CD1c-positive myeloid dendritic cell (primary cell): ENCODE measurements around the gene ESRRG.

Experiments used
- DNase-seq: peaks from one replicate; pipeline ENCODE4 v3.0.0-alpha.2; 2016; ENCODE audit errors: extremely low spot score

Gene ESRRG

DNA sequence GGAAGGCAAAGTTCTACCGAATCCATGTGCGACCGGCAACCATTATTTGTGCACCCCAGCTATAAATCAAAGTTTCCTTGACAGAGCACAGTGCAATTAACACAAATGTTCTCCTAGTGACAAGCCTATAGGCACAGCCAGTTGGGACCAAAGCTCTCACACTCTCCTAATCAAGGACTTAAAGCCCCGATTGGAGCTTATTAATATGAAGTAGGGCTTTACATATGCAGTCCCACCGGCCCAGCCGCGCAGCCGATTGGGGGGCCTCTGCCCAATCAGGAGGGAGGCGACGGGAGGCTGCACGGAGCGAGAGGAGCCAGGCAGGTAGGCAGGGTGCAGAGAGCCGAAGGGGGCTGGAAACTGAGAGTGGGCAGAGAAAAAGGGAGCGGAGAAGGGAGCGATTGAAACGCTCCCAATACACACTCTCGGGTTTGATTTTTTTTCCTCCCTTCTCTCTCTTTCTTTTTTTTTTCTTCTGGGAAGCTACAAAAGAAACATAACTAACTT lies at the start of gene ESRRG:
ESRRG (minus strand) TSS at position 156 of the 507 bp plus-strand sequence; CDS start at position 26, 130 bp downstream.
- DNase-seq: no peak

DNA sequence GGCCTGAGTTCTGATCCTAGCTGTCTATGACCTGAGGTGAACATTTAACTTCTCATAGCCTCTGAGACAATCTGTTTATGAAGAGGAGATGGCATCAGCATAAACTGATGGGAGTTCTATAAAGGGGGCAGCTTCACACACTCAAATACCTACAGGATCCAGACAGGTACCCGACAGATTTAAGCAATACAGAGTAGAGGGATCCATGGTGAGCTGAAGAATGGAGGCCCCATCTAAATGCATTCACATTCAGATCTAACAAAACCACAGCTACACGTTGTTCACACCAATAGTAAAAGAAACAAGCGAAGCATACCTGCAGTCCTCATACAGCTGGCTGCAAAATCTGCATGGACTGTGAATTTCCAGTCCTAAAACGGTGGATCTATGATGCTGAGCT lies 48.7 kb upstream of the ESRRG start:
- DNase-seq: no peak

DNA sequence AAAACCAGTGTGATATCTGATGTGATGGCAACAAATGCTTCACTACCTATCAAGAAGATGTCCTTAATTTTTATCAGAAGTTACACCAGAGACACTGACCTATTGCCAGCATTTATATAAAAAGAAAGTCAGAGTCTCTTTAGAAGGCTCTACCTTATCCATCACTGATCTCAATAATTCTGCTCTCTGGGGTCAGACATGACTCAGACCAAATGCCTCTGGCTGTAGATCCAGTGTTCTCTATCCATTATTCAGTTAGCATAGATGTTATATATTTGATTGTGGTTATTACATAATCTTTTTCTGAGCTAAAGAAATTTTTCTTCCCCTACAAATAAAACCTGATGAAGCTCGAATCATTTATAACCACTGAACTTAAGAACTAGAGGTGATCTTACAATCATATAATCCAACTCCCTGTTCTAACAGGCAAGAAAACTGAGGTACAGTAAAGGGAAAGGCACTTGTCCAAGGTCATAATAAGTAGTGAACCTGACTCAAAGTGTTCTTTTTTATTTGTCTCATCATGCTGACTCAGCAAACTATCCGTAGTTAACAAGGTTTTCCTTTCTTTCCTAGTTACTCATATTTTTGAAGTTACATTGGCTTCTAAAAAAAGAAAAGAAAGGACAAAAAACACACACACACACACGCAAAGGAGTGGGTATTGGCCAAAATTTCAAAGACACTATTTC lies 43.6 kb upstream of the ESRRG start:
- DNase-seq: no peak

- DNase-seq: no peak
These were observed 42.4 kb upstream of the ESRRG start for GRCh38 chr1:216765346-216766300.

GRCh38 chr1:216758161-216758560 lies 34.9 kb upstream of the ESRRG start:
- DNase-seq: no peak

- DNase-seq: no peak
These were observed 33.9 kb upstream of the ESRRG start for GRCh38 chr1:216757110-216757509.

DNA sequence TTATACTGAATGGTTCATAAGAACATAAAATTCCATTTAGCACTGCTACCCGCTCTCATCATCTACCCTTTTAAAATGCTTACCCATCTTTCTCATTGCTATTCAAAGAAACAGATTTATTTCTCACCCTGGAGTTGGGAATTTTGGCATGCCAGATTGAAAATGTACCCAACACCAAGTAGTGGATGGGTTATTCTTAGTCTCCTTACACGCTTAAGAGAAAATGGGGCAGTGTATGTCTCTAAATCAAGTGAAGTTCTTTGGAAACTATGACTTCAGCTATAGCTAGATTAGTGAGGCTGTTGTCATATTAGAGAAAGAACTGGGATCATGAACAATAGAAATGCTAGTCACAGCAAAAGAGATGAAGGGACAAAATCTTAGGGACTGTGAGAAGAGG lies 27.7 kb upstream of the ESRRG start:
- DNase-seq: no peak

- DNase-seq: no peak
These were observed 26.9 kb upstream of the ESRRG start for GRCh38 chr1:216750031-216750627.

DNA sequence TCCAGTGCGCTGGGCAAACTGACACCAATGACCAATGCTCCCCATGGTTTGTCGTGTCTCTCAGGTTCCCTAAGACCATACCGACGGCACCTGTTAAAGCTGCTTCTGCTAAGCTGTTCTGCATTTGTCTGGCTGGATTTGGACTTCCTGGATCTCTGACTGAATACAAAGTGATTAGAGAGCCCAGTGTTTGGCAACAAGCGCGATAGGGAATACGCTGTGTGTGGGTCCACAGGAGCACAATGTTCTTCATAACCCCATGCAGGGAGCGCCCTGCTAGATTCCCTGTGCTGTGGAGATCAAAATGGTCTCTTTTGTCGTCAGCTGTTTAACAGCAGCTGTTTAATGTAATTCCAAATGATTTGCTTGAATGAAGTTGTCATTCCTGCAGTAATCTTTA lies 26.0 kb upstream of the ESRRG start:
- no peak for DNase-seq

GRCh38 chr1:216742625-216743024 lies 19.4 kb upstream of the ESRRG start:
- no peak for DNase-seq

- no peak for DNase-seq
These were observed 17.1 kb upstream of the ESRRG start for GRCh38 chr1:216740331-216740730.

DNA sequence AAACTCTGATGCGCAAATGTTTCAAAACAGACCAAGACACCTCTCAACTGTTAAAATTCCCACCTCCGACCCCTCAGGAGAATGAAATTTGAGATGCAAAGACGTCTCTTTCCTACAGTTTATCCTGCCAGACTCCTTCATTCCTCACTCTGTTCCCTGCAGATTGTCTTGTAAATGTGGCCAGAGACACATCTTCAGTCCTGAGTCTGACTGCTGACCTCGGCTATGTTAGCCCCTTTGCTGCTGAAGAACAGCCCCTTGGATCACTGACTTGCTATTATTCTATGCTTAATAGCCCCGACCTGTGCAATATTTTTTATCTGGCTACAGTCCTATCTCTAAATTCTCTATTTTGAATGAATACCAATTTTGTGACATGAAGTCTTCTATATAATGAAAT lies 16.6 kb upstream of the ESRRG start:
- no peak for DNase-seq

DNA sequence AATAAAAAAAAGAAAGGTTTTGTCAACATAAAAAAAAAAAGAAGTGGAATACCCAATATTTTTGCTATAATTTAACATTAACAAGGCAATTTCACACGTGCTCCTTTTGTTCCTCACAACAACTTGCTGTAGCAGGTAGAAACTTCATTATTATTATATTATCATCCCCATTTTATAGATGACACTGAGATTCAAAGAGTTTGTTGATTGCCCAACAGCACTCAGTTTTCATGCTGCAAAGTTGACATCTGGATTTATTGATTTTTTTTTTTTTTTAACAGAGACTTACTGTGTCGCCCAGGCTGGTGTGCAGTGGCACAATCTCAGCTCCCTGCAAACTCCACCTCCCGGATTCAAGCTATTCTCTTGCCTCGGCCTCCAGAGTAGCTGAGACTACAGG lies 8.9 kb upstream of the ESRRG start:
- no peak for DNase-seq

DNA sequence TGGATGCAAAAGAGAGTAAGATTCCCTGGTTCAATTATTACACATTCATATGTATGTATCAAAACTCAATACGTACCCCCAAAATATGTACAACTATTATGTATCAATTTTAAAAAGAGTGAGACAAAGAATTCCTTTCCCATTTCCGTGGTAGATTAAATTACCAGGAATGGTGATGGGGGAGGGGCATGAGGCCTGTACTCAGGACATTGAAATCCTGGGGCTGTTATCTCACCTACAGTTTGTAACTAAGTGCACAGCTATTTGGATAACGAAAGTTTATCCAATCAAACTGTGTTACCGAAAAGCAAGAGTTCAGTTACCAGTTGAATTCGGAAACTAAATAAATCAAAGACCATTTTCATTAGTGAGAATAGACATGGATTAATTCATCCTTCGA lies 8.3 kb upstream of the ESRRG start:
- no peak for DNase-seq

- no peak for DNase-seq
These were observed 3.2 kb upstream of the ESRRG start for GRCh38 chr1:216726435-216726834.

GRCh38 chr1:216722821-216723220 lies 408 bp downstream of the ESRRG start:
- DNase-seq: no peak

DNA sequence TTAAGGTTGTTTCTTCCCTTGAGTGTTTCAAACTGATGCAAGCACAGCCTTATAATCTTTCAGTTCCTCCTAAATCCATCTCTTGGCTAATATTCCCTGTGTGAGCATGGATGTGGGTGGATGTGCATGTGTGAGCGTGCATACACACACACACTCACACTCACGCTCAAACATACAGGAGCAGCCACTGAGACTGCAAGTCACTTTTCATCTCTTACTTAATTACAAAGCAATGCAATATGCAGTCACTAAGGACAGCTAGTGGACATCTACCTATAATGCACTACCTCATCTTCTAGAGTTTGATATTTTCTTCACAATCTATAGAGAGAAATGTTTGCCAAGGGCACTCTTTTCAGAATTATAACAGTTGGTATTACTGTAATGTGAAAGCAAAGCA lies 1.4 kb downstream of the ESRRG start:
- no peak for DNase-seq

DNA sequence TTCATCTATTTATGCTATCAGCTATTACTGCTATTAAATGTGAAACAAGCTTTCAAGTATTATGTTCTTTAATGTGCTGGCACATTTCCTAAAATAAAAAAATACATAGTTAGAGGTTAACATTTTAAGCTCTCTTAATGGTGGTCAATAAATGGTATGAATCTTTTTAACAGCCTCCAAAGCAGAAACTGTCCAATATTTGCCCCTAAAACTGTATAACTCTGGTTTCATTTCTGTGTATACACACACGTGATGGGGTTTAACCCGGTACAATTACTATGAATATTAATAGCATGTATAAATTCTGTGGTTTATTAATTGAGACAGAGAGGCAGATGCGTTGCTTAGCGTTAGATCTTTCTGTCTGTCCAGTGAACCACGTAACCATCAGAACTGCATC lies 2.2 kb downstream of the ESRRG start:
- DNase-seq: no peak

- DNase-seq: no peak
These were observed 11.5 kb downstream of the ESRRG start for GRCh38 chr1:216711712-216712111.

DNA sequence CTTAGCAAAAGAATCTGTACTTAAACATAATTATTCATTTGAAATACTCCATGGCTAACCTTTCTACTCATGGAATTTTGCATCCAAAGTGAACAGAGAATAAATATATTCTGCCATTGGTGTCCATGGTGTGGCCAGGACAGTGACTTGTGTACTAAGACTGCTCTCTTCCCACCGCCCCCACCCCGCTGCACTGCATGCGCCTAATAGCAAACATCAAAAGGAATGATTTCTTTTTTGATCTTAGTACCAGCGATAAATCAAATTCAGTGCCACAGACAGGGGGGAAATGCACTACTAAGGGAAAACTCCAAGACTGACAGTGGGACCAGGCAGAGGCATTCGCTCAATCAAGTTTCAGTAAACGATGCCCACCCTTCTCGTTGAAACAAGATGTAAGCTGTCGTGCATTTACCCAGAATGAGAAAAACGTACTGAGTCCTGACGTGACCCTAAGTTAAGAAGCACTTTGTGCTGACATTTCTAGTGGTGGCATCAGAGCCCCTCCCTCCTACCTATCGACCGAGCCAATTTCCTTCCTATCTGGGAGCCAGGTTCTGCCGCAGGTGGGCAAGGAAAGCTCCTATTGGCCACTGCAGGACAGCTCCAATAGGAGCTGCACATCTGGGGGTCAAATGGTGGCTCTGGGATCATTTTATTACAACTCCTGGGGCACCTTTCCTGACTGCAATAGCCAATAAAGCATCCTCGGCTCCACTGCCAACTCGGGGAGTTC lies 12.5 kb downstream of the ESRRG start:
- no peak for DNase-seq

DNA sequence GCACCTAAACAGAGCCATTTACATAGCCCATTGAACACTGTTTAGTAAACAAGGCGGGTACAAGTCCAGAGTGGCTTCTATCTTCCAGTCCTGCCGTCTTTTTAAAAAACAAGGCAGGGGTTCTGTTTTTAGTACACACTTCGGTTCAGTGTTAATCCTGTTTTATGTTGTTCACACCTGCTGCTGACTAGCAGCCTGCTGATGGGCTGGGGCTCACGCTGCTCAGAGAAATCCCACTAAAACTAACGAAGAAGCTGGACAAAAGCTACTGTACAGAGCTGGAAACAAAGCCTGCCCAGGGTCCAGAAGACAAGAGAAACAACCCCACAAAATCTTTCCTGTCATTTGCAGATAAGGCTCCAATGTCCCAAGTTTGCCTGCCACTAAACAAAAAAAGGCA lies 13.2 kb downstream of the ESRRG start:
- no peak for DNase-seq

DNA sequence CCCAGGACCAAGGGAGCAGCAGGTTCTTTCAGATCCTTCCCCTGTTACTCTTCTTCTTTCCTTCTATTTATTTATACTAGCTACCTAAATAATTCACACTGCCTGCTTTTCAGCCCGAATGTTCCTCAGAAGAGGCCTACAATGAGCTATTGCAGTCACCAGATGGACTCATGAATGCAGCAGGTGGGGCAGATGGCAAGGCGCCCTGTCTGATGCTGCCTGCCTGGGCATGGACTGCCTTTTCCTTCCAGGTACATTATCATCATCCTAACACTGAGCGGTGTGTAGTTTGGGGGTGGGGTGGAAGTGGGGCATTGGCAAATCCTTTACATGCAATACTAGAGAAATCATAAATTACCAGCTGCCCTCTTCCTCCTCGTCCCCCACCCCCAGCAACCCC lies 17.6 kb downstream of the ESRRG start:
- DNase-seq: no peak
